IgD-negative memory B cell (primary cell): ENCODE measurements around the gene KRTAP10-12. TPM values are rescaled to one million over a fixed set of nuclear protein-coding genes. Genes with fewer than 3 reads are reported as not detected.

ENCODE experiments used
- H3K27ac Mint-ChIP-seq, 3 donors: one replicate each; pipeline ENCODE4 v1.8.0; 2020 to 2022; ENCODE audit warnings: mild to moderate bottlenecking in 3 of 3, mixed read lengths in 3 of 3, moderate library complexity in 1 of 3
- H3K27me3 Mint-ChIP-seq: one replicate; pipeline ENCODE4 v1.8.0; 2021; ENCODE audit warnings: mixed read lengths
- H3K36me3 Mint-ChIP-seq: one replicate; pipeline ENCODE4 v1.8.0; 2020; ENCODE audit warnings: mild to moderate bottlenecking, mixed read lengths
- H3K4me1 Mint-ChIP-seq, 3 donors: one replicate each; pipeline ENCODE4 v1.8.0; 2020 to 2022; ENCODE audit warnings: mixed read lengths in 3 of 3, mild to moderate bottlenecking in 1 of 3
- H3K4me3 Mint-ChIP-seq, 4 donors: one replicate each; pipeline ENCODE4 v1.8.0; 2020 to 2022; ENCODE audit warnings: mild to moderate bottlenecking in 4 of 4, mixed read lengths in 4 of 4, moderate library complexity in 3 of 4
- H3K9me3 Mint-ChIP-seq, 3 donors: one replicate each; pipeline ENCODE4 v1.8.0; 2020 to 2021; ENCODE audit warnings: mixed read lengths in 3 of 3, mild to moderate bottlenecking in 1 of 3
- polyA plus RNA-seq: library from polyadenylated mRNA; unstranded; fragments of 300-500 nt; fragmentation: Illumina TruSeq; gene quantifications from one replicate; pipeline ENCODE4 v1.2.3, GENCODE V29; 2021

The KRTAP10-12 gene
- polyA plus RNA-seq, 1 donor from 2014 or later: not detected

- peaks cover 0 to 2% (median 0%) of the 10 kb centered on the region in 3 donors for H3K9me3 Mint-ChIP-seq
- no peaks in the 10 kb centered on the region for H3K4me1 Mint-ChIP-seq
- peak overlapping the region in 1 of 4 donors; percentile 79 for H3K4me3 Mint-ChIP-seq
- no peaks in the 10 kb centered on the region for H3K36me3 Mint-ChIP-seq
- H3K27me3 Mint-ChIP-seq: peaks cover 53% of the 10 kb centered on the region
- H3K27ac Mint-ChIP-seq: no peak overlapping the region
These were observed 3.4 kb downstream of the KRTAP10-12 start for GRCh38 chr21:44700101-44701022.

GRCh38 chr21:44701023-44701400 is 4.0 kb downstream of the KRTAP10-12 start:
- peaks cover 57% of the 10 kb centered on the region for H3K27me3 Mint-ChIP-seq
- peaks cover 0 to 2% (median 0%) of the 10 kb centered on the region in 3 donors for H3K9me3 Mint-ChIP-seq
- H3K36me3 Mint-ChIP-seq: no peaks in the 10 kb centered on the region
- H3K4me1 Mint-ChIP-seq: no peaks in the 10 kb centered on the region
- no peak overlapping the region for H3K27ac Mint-ChIP-seq
- peak overlapping the region in 1 of 4 donors; percentile 79 for H3K4me3 Mint-ChIP-seq

GRCh38 chr21:44701541-44701940 is 4.6 kb downstream of the KRTAP10-12 start:
- H3K27ac Mint-ChIP-seq: no peak overlapping the region
- H3K9me3 Mint-ChIP-seq: peaks cover 0 to 2% (median 0%) of the 10 kb centered on the region in 3 donors
- H3K36me3 Mint-ChIP-seq: no peaks in the 10 kb centered on the region
- peaks cover 55% of the 10 kb centered on the region for H3K27me3 Mint-ChIP-seq
- H3K4me1 Mint-ChIP-seq: no peaks in the 10 kb centered on the region
- H3K4me3 Mint-ChIP-seq: peak overlapping the region in 1 of 4 donors; percentile 65

GRCh38 chr21:44702111-44702972 is 5.4 kb downstream of the KRTAP10-12 start:
- Mint-ChIP-seq H3K9me3 (peaks cover 0 to 2% (median 0%) of the 10 kb centered on the region in 3 donors), H3K36me3 (no peaks in the 10 kb centered on the region), H3K4me3 (peak overlapping the region in 2 of 4 donors; percentile 17 to 33), H3K27ac (no peak overlapping the region), H3K27me3 (peaks cover 56% of the 10 kb centered on the region), H3K4me1 (no peaks in the 10 kb centered on the region)

- peaks cover 0 to 2% (median 0%) of the 10 kb centered on the region in 3 donors for H3K9me3 Mint-ChIP-seq
- no peak overlapping the region for H3K27ac Mint-ChIP-seq
- peak overlapping the region in 1 of 4 donors; percentile 33 for H3K4me3 Mint-ChIP-seq
- H3K27me3 Mint-ChIP-seq: peaks cover 59% of the 10 kb centered on the region
- no peaks in the 10 kb centered on the region for H3K36me3 Mint-ChIP-seq
- H3K4me1 Mint-ChIP-seq: no peaks in the 10 kb centered on the region
These were observed 6.2 kb downstream of the KRTAP10-12 start for GRCh38 chr21:44702973-44703730.

GRCh38 chr21:44703731-44704635 is 7.0 kb downstream of the KRTAP10-12 start:
- H3K36me3 Mint-ChIP-seq: no peaks in the 10 kb centered on the region
- no peak overlapping the region for H3K27ac Mint-ChIP-seq
- H3K27me3 Mint-ChIP-seq: peaks cover 62% of the 10 kb centered on the region
- H3K9me3 Mint-ChIP-seq: peaks cover 0 to 2% (median 0%) of the 10 kb centered on the region in 3 donors
- H3K4me3 Mint-ChIP-seq: no peak overlapping the region
- no peaks in the 10 kb centered on the region for H3K4me1 Mint-ChIP-seq

GRCh38 chr21:44704636-44705001 is 7.6 kb downstream of the KRTAP10-12 start:
- no peak overlapping the region for H3K27ac Mint-ChIP-seq
- H3K4me1 Mint-ChIP-seq: peaks cover 0 to 3% (median 0%) of the 10 kb centered on the region in 3 donors
- peaks cover 64% of the 10 kb centered on the region for H3K27me3 Mint-ChIP-seq
- H3K9me3 Mint-ChIP-seq: peaks cover 0 to 2% (median 0%) of the 10 kb centered on the region in 3 donors
- no peaks in the 10 kb centered on the region for H3K36me3 Mint-ChIP-seq
- no peak overlapping the region for H3K4me3 Mint-ChIP-seq

- H3K9me3 Mint-ChIP-seq: peaks cover 0 to 2% (median 0%) of the 10 kb centered on the region in 3 donors
- no peak overlapping the region for H3K4me3 Mint-ChIP-seq
- H3K36me3 Mint-ChIP-seq: no peaks in the 10 kb centered on the region
- H3K4me1 Mint-ChIP-seq: peaks cover 0 to 3% (median 0%) of the 10 kb centered on the region in 3 donors
- H3K27ac Mint-ChIP-seq: peak overlapping the region in 1 of 3 donors; percentile 53
- H3K27me3 Mint-ChIP-seq: peaks cover 55% of the 10 kb centered on the region
These were observed 9.2 kb downstream of the KRTAP10-12 start for GRCh38 chr21:44706026-44706705.

- no peak overlapping the region for H3K4me3 Mint-ChIP-seq
- peaks cover 0 to 2% (median 0%) of the 10 kb centered on the region in 3 donors for H3K9me3 Mint-ChIP-seq
- peaks cover 0 to 5% (median 0%) of the 10 kb centered on the region in 3 donors for H3K4me1 Mint-ChIP-seq
- H3K36me3 Mint-ChIP-seq: no peaks in the 10 kb centered on the region
- H3K27ac Mint-ChIP-seq: no peak overlapping the region
- peaks cover 53% of the 10 kb centered on the region for H3K27me3 Mint-ChIP-seq
These were observed 10.0 kb downstream of the KRTAP10-12 start for GRCh38 chr21:44706706-44707581.

- no peaks in the 10 kb centered on the region for H3K36me3 Mint-ChIP-seq
- H3K27me3 Mint-ChIP-seq: peaks cover 50% of the 10 kb centered on the region
- H3K4me3 Mint-ChIP-seq: peak overlapping the region in 1 of 4 donors; percentile 39
- H3K27ac Mint-ChIP-seq: no peak overlapping the region
- H3K4me1 Mint-ChIP-seq: peaks cover 0 to 5% (median 3%) of the 10 kb centered on the region in 3 donors
- peaks cover 0 to 2% (median 0%) of the 10 kb centered on the region in 3 donors for H3K9me3 Mint-ChIP-seq
These were observed 11.4 kb downstream of the KRTAP10-12 start for GRCh38 chr21:44708213-44708865.

GRCh38 chr21:44708866-44709425 is 12.0 kb downstream of the KRTAP10-12 start:
- Mint-ChIP-seq H3K36me3 (no peaks in the 10 kb centered on the region), H3K4me1 (peaks cover 0 to 5% (median 4%) of the 10 kb centered on the region in 3 donors), H3K4me3 (peak overlapping the region in 1 of 4 donors; percentile 39), H3K27ac (peak overlapping the region in 1 of 3 donors; percentile 31), H3K27me3 (peaks cover 56% of the 10 kb centered on the region), H3K9me3 (peaks cover 0 to 2% (median under 1%) of the 10 kb centered on the region in 3 donors)
